Activated CD4-positive, alpha-beta T cell treated with anti-CD3 and anti-CD28 coated beads, Interleukin-2, amount 50 U/mL, for 1 hour (primary cell): ENCODE measurements around the gene COQ5.

ENCODE experiments used
- DNase-seq: peaks from one replicate; pipeline ENCODE4 v3.0.0-alpha.2; 2020

COQ5 gene

DNA sequence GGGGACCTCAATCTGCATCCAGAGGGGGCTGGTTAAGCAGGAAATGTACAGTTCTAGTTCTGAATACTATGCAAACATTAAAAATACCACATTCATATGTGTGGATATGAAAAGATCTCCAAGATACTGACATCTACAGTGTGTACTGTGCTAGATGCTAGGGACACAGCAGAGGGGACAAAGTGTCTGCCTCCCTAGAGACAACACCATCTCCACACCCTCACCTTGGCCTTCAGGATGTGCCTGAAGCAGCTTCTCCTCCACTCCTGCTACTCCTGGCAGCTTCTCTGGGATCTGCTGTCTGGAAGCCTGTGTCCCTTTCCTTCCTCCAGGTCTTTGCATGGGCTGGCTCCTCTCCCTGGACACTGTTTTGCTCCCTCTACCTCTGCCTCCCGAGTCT, 48.7 kb downstream of the COQ5 start:
- DNase-seq, result no peak

DNA sequence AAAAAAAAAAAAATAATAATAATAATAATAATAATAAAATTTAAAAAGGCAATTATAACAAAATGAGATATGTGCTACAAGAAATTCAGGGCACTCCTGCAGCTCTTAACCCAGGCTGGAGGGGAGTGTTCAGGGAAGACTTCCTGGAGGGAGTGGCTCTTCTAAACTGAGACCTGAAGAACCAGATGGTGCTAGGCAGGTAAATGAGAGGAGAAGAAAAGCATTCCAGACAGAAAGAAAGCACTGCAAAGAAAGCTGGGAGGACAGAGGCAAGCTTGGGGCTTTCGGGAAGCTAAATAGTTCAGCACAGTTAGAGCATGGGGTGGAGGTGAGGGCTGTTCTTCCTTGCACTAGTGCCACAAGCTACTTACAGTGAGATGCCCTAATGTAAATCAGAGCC, 49.5 kb downstream of the COQ5 start:
- no peak for DNase-seq

DNA sequence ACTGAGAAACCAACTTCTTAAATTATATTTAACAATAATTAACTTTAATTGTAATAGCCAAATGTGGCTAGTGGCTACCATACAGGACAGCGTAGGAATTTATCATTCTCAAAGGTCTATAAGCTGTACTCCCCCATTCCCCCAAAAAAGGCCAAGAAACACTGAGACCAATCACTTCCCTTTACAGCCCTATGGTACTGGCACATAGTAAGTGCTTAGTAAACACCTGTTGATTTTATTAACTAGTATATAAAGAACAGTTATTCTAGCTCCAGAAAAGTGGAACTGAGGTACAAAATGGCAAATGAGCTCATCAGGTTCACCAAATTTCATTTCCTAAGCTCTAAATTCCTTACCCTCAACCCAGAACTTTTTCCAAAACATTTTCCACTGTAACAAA, 53.3 kb downstream of the COQ5 start:
- no peak for DNase-seq

DNA sequence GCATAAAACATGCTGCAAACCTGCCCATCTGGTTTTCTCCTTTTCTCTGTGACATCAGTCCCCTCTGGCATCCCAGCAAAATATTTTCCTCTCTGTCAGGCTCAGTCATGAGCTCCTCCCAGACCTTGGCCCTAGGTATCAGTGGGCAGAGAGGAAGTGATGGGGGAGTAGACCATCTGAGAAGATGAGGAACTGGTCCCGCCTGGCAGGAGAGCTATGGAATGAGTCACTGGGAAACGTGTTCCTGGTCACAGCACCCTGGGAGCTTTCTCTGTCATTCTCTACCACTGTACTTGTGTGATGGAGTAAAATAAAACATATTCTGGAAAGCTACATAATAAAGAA, 54.4 kb downstream of the COQ5 start:
- no peak for DNase-seq

DNA sequence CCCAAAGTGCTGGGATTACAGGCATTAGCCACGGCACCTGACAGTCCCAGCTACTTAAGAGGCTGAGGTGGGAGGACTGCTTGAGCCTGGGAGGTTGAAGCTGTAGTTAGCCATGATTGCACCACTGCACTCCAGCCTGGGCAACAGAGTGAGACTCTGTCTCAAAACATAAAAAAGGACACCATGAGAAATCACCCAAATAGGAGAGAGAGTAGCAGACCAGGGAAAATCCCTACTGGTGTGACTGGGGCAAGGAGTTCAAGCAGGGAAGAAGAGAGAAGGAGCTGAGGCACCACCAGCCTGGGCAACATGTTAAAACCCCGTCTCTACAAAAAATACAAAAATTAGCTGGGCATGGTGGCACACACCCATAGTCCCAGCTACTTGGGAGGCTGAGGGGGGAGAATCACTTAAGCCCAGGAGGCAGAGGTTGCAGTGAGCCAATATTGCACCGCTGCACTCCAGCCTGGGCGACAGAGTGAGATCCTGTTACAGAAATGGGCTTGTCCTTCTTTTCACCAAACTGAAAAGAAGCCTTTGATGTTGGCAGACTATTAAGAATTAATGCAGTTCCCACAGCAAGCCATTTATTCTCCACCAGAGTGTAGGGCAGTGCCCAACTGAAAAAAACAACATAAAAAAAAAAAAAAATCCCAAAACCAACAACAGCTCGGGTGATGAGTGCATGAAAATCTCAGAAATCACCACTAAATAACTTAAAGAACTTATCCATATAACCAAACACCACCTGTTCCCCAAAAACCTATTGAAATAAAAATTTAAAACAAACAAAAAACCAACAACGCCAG, 54.9 kb downstream of the COQ5 start:
- DNase-seq, result no peak

DNA sequence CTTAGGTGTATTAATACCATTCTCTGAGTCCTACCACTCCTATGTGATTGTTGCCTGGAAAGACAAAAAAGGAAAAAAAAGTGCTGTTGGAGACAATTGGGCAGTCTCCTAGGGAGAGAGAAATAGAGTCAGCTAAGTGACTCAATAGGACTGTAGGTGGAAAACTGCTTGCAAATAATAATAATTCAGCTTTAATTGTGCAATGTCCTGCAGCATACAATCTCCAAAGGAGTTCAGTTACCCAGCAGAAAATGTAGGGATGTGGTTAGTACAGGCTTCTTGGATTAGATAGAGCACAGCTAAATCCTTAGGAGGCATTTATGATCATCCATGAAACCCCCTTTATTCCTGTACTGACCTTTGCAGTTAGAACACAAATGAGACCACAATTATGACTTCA, 56.4 kb downstream of the COQ5 start:
- no peak for DNase-seq

DNA sequence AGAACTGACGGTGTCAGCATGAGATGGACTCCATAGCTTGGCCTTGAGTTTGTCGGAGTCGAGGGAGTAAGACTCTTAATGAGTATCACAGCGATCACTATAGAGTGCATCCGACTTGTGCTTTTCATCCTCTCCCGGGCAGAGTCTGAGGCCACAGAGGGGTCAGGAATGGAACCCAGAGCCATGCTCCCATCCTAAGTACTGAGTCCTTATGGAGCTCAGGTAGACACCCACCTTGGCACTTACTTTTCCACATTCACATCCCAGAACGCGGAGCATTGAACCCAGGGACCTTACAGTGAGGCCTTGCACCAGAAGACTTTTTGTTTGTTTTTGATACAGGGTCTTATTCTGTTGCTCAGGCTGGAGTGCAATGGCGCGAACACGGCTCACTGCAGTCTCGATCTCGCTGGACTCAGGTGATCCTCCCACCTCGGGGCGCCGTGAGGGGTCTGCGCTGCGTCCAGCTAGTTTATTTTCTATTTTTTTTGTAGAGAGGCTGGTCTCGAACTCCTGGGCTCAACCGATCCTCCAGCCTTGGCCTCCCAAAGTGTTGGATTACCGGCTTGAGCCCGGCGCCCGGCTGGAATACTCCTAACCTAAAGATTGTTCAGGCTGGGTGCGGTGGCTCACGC, 58.7 kb downstream of the COQ5 start:
- no peak for DNase-seq

DNA sequence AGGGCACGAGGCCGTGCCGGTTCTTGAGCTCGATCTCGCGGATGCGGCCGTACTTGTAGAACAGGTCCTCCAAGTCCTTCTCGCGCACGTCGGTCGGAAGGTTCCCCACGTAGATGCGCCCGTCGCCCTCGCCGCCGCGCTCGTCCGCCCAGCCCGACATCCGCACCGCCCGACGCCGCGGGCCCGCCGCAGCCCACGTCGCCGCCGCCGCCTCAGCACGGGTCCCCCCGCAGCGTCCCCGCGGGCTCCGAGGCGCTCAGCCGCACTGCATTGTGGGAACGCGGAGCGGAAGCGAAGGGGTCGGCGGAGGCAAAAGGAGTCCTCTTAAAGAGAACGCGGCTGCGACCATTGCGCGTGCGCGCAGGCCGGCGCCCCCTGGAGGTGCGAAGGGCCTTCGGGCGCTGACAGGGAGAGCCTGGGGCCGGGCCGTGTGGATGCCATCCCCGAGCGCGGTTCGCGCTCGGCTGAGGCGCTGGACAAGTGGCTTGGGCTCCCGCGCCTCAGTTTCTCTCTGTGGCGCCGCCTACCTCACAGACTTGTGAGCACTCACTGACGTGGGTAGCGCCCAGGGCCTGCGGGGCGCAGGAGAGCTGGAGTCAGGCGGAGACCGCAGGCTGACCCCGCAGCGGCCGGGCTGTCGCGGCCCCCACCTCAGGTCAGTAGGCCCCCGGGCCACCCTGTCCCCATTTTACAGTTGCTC, 59.4 kb downstream of the COQ5 start, which contains the start of gene SRSF9:
Gene SRSF9 (minus strand): TSS at position 299 of the 700 bp plus-strand sequence. CDS start 139 bp downstream, at position 160.
- DNase-seq, result peak; percentile 96

DNA sequence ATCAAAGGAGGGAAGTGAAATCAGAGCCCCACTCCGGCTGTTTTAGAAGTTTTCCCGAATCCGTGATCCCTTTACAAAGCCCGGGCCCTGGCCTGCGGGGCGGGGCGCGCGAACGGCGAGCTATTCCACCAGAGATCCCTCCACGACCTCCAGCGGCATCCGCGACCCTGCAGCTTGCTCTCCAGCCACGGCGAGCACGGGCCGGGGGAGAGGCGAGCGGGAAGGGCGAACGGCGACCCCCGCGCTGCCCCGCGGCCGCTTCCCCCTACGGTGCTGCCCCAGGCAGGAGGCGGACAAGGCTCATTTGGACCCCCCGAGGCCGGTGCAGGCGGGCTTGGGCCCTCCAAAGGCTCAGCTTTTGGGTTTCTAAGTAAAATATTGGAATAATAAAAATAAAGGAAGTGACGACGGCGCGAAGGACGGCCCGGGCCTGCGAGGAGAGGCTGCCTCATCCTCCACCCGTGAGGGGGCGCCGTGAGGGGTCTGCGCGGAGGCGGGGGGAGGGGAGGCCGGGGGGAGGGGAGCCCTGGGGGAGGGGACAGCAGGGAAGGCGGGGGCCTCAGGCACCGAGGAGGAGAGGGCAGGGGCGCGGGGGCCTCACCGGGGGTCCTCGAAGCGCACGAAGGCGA, 60.0 kb downstream of the COQ5 start:
- DNase-seq, result peak; percentile 50

DNA sequence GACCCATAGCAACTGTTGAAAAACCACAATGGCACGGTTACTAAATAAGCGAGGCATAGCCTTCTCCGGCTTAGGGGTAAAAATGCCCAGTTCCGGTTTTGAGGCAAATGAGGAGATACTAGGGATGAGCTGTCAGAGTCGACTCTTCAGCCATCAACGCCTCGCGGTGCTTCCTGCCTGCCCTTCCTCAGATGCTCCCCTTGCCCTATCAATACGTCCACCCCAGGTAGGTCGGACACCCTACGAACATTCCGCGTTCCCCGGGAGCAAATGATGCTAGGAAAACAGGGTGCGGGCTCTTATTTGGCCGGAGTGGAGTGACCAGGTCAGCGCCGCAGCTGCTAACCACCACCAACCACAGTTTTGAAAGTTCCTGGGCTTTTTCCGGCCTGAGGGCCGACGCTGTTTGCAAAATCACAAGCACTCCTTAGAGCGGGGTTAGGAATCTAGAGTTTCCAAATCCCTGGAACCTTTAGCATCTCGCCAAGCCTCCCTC, 60.6 kb downstream of the COQ5 start:
- DNase-seq, result no peak

DNA sequence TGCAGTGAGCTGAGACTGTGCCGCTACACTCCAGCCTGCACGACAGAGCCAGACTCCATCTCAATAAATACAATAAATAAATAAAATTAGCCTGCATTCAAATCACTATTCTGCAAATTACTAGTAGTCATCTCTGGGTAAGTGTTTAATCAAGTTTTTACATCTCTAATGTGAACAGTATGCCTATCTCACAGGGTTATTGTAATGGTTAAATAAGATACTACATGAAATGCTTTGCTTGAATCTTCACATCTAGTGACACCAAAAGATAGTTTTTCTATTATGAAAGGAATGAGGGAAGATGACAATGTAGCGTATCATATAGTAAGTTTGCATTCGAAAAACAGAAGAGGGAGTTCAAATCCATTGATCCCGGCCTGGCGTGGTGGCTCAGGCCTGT, 61.5 kb downstream of the COQ5 start:
- DNase-seq, result no peak

DNA sequence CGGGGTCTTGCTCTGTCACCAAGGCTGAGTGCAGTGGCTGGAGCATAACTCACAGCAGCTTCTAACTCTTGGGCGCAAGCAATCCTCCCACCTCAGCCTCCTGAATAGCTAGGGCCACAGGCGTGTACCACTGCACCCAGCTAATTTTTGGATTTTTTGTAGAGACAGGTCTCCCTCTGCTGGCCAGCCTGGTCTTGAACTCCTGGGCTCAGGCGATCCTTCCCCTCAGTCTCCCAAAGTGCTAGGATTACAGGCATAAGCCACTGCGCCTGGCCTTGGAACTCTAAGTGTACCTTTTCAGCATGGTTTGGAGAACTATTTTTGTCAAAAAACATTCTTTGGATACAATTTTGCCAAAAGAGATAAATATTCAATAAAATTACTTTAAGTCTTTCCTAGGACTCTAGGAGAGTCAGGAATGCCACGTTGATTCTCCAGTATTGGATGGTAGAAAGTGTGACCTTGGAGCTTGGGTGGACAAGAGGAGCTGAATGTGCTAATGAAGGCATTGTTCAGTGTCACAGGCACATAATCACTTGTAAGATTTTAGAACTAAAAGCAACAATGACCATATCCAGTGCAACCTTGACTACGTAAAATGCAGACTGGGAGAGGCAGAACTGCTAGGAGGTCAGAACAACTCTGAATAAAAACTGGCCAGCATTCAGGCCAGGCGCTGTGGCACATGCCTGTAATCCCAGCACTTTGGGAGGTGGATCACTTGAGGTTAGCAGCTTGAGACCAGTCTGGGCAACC, 62.2 kb downstream of the COQ5 start:
- DNase-seq, result peak; percentile 51

DNA sequence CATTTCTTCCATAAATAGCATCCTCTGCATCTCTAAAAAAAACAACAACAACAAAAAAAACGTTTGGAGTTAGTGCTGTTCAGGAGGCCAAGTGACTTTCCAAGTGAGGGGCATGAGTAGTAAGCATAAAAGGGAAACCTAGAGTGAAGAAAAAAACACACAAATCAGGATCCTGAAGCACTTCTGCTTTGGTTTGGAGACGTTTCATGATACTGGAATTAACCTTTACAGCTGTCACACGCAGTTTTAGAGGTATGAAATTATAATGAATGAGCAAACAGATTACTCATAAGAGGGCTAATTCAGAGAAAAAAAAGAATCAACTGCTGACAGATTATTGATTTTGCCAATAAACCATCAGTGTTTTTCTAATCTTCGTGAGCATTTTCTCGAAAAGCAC, 63.2 kb downstream of the COQ5 start:
- DNase-seq, result no peak

DNA sequence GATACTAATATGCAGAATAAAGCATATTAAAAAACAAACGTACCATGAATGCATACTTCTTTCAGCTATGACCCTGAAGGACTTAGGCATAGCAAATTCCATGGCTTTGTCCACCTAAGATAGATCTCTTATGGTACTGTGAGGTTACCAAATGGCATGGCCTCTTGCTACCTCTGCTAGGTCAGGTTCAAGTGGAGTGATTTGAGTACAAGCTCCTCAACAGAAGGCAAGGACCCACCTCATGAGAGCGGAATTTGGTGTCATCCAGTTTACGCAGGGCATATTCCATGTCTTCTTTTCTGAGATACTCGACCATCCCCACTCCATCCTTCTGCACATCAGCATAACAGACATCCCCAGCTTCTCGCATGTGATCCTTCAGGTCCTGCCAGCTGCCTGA, 65.2 kb downstream of the COQ5 start:
- no peak for DNase-seq

DNA sequence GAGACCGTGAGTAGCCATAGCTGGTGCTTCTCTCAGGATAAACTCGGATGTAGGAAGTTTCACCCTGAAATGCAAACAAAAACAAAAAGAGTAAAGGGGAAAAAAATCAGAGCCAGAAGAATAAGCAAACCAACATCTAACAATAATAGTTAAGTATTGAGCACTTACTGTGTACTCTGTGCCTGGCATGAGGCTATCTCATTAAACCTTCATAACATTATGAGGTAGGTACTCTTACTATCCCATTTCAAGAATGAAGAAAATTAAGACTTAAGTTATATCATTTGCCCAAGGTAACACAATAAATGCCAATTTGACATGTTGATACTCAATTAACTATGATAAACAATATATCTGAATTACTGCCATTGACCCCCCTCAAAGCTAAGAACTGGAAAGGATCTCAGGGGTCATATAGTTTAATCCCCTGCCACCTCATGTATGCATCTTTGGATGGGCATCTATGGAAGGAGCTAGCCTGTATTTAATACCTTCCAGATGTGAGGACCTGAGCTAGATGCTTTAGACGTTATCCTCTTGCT, 66.8 kb downstream of the COQ5 start:
- DNase-seq, result no peak

DNA sequence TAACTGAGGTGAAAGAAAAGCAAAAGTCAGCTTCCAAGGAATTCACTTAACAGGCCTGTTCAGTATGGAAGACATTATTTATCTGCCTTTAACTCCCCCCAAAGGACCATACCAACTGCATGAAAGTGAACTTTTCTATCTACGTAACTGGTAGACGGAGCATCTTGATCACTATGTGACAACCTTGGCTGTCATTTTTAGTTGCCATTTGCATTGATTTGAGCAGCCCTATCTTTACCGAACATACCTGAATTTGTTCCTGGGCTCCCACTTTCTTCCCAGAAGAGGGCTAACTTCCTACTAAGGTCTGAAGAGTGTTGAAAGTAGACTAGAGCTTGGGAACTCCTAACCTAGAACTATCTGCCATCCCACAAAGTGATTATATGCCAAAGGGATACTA, 68.8 kb downstream of the COQ5 start:
- no peak for DNase-seq

DNA sequence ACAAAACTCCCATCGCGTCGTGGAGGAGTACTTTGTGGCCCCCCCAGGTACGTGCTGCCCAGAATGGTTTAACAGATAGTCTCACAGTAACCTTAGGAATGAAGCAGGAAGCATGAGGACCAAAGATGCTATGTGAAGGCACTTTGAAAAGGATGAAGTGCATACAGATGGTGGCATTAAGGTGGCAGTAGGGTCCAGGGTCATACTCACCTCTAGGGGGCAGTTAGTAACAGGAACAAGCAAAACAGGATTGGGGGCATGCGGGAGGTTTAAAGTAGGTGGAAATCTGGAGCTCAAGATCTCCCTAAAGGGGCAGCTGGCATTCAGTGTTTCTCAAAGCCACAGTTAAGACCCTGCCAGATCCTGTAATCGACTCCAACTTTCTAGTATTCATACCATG, 71.8 kb downstream of the COQ5 start:
- DNase-seq, result no peak

DNA sequence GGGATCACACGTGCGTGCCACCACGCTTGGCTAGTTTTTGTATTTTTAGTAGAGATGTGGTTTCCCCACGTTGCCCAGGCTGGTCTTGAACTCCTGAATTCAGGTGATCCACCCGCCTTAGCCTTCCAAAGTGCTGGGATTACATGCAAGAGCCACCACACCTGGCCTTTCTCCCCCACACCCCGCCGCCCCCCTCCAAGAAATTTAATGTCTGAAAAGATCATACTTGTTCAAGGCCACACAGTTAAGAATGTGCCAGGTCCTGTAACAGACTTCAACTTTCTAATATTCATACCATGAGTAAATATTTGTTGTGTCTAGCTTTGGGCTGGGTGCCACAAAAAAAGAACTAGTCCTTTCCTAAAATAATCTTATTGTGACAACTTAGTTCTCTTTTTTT, 73.7 kb downstream of the COQ5 start:
- DNase-seq, result no peak

DNA sequence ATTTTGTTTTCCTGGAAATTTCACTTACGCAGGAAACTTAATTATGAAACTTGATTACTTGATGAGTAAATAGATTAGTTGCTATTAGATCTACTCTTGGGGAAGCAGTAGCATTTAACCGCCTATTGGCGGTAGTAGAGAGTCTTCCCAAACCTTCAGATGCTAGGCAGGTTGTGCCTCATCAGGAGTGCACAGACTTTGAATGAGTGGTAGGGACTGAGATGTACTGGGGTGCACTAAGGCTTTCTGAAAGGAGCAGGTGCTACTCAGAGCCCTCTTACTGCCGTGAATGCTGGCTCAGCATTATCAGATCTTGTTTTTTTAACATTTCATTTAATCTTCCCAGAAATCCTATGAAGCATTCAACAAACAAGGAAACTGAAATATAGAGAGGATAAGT, 75.0 kb downstream of the COQ5 start:
- DNase-seq, result no peak
